GM18520 (cell line): ENCODE results near the gene LTBP3.

Experiments
- ATAC-seq: cut with Tn5 transposase; IDR thresholded peaks from one replicate; pipeline ENCODE4 v1.9.1; 2021; ENCODE audit not compliant: unreplicated experiment

LTBP3 gene

DNA sequence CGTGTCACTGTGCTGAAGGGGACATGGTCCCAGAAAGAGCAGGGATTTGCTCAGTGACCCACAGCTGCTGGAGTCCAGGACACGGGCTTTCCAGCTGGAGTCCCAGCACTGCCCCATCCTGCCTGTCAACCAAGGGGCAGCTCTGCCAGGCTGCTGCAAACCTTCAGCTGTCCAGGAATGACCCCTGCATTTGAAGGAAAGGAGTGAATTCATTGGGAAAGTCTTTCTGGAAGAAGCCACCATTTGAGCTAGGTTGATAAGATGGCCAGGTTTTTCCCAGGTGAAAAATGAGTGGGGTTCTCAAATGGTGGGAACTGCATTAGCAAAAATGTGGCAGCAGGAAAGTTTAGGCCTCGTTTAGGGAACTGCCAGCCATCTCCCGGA is 28.1 kb upstream of the LTBP3 start:
- no peak for ATAC-seq

DNA sequence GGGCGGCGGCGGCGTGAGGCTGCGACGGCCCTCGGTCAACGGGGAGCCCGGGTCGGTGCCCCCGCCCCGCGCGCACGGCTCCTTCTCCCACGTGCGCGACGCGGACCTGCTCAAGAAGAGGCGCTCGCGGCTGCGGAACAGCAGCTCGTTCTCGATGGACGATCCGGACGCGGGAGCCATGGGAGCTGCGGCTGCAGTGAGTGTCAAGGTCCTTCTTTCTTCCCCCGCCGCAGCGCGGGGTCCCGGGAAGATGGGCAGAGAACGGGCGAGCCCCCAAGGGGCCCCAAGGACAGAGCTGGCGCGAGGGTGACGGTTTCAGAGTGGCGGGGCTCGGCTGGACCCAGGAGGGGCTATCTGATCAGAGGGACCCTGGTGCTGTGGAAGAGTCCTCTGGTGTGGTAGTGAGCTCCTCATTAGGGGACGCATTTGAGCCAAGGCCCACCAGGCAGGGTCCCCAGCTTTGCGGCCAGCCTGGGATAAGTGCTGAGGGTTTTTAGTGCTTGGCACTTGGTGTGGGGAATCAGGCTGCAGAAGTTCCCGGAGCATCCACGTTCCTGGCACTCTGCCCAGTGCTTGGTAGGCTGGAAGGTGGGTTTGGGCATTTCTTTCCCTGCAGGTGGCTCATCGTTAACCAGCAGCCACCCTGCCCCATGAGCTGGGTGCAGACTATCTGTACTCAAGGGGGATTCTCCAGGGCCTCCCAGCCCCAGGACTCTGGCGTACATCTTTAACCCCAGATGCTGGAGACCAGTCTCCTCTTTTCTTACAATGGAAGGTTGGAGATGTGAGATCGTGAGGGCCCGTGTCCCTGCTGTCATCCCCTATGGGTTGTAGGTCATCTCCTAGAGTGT is 27.5 kb upstream of the LTBP3 start:
- ATAC-seq = no peak

GRCh38 chr11:65584723-65585171 is 26.6 kb upstream of the LTBP3 start:
- no peak for ATAC-seq

DNA sequence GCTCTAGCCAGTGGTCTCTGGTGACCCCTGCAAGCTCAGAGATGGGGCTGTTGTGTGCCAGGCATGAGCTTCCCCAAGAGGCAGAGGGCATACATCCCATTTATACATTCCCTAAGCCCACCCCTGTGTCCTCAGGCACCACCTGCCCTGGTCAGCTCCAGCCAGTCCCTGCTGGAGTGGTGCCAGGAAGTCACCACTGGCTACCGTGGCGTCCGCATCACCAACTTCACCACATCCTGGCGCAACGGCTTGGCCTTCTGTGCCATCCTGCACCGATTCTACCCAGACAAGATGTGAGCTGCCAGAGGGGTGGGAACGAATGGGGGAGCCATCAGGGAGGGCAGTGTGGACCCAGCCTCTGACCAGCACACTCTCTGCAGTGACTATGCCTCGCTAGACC is 25.9 kb upstream of the LTBP3 start:
- no peak for ATAC-seq

DNA sequence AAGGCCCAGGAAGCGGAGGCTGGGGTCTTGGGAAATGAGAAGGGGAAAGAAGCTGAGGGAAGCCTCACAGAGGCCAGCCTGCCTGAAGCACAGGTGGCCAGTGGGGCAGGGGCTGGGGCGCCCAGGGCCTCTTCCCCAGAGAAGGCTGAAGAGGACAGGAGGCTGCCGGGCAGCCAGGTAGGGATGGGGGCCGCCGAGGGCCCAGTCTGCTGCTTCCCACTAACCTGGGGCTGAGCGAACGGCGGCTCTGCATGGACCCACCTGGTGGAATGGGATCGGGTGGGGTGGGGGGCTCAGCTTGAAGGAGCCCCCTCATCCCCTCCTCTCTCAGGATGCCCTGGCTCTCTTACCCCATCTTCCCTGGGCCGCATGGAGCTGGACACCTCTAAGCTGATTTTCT is 25.4 kb upstream of the LTBP3 start:
- ATAC-seq = no peak

GRCh38 chr11:65581928-65582327 is 23.8 kb upstream of the LTBP3 start:
- no peak for ATAC-seq

DNA sequence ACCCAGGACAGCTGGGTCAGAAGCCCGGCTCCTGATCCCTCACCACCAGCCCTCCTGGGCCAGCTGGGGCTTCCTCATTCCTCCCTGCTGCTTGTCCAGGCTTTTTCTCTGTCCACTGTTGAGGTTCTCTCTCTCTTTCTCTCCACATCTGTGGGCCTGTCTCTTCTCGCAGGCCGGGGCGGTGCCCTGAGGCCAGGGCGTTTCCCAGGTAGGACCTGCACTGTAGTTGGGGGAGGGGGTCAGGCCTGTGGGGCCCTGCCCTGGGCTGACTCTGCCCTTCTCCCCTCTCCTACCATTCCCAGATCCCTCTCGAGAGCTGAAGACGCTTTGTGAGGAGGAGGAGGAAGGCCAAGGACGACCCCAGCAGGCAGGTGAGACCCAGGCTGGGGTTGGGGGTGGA is 22.6 kb upstream of the LTBP3 start:
- no peak for ATAC-seq

DNA sequence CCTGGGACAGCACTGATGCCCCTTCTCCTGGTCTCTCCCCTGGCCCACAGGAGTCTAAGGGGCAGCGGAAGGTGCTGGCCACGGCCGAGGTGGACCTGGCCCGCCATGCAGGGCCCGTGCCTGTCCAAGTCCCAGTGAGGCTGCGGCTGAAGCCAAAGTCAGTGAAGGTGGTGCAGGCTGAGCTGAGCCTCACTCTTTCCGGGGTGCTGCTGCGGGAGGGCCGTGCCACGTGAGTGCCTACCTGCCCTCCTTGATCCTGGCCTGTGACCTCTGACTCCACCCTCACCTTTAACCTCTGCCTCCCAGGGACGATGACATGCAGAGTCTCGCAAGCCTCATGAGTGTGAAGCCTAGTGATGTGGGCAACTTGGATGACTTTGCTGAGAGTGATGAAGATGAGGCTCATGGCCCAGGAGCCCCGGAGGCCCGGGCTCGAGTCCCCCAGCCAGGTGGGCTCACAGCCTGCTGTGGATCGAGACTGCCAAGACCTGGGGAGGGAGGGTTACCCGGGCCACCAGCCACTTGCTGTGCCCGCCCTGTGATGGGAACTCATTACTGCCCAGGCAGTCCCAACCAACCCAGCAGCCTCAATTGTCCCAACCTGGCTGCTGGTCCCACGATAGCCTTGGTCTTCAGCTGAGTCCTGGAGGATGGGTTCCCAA is 22.0 kb upstream of the LTBP3 start:
- ATAC-seq = no peak

GRCh38 chr11:65579291-65579690 is 21.1 kb upstream of the LTBP3 start:
- ATAC-seq = no peak

DNA sequence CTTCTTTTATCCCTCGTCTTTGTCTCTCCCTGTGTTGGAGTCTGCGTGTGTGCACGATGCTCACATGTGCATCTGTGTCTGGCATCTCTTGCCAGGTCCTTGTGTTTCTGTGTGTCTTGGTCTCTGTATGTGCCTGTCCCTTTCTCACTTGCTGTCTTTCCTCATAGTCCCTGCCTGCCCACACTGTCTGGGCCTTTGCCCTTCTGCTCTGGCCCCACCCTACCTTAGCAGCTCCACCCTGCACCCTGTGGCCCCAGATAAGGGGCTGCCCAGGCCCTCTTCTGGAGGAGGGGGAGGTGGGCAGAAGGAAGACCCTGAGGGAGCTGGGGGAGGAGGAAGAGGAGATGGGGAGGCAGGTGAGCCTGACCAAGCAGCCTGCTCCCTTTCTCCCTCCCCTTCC is 20.5 kb upstream of the LTBP3 start:
- no peak for ATAC-seq

DNA sequence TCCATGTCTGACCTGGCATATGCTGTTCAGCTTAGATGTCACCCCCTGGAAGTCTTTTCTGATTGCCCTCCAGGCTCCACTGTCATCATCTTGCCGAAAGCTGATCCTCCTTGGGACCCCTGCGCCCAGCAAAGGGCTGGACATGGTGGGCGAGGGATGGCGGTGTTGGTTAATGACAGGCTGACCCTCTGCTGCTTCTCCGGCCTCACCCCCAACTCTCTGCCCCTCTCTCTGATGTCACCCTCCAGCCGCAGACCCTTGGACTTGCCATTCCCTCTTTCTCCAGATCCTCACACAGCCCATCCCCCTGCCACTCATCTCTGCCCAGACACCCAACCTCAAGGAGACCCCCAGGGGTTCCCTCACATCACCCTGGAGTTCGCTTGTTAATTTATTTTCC is 20.0 kb upstream of the LTBP3 start:
- ATAC-seq = no peak

GRCh38 chr11:65577756-65578109 is 19.6 kb upstream of the LTBP3 start:
- no peak for ATAC-seq

GRCh38 chr11:65576867-65577755 is 19.0 kb upstream of the LTBP3 start:
- ATAC-seq = no peak

DNA sequence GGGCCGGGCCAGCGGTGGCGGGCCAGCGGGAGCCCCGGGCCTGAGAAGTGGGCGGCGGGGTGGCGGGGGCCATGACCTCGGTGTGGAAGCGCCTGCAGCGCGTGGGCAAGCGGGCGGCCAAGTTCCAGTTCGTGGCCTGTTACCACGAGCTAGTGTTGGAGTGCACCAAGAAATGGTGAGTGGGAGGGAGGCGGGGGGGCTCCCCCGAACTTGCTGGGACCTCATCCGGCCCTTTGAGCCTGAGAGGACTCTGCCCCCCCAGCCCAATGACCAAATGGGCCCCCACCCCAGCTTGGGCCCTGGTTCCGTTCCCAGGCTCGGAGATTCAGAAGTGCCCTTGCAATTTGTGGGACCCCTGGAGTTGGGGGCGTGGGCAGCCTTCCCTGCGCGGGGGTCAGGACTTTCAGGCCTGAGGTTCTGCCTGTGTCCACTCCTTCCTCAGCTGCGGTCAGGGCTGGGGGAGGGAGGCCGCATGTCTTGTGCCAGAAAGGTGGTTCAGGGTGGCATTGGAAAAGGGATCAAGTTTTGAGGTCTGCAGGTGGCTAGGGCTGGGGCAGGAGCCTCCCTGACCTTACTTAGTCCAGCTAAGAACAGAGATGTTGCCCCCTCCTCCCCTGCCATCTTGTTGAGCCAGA is 18.2 kb upstream of the LTBP3 start:
- no peak for ATAC-seq

- ATAC-seq = no peak
These were observed 17.5 kb upstream of the LTBP3 start, which contains the start of gene EHBP1L1 for GRCh38 chr11:65575568-65576231. Gene EHBP1L1, plus strand, starts transcription at chr11:65576053. Its CDS starts 250 bp downstream, at chr11:65576303.

DNA sequence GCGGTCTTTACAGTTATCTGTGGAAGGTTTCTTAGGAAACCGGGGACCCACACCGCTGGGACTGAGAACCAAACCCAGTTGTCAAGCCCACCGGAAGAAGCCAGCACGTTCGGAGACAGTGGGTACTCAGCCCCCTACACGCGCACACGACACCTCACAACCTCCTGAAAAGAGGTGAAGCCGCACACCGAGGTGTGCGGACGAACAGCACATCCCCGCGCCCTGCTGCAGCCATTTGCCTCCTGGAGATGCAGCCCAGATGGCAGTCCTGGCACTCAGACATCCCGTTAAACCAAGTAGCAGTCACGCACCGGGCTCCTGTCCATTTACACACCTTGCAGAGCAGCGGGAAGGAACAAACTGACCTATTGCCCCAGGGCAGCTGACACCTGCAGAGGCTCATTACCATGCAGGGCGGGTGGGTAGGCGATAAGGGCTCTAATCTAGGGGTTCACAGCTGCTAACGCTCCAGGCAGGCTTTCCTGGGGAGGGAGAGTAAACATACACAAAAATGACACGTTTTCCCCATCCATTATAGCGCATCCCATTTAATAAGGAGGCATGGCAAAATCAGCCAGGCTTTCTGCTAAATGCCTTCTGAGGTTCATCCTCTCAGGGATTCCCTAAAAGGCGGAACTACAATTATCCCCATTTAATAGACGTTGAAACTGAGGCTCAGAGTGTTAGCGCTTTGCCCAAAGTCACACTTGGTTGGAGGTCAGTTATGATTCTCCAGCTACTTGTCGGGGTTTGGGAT is 16.8 kb upstream of the LTBP3 start:
- ATAC-seq = no peak

GRCh38 chr11:65574109-65574810 is 16.1 kb upstream of the LTBP3 start:
- ATAC-seq = peak; percentile 24

DNA sequence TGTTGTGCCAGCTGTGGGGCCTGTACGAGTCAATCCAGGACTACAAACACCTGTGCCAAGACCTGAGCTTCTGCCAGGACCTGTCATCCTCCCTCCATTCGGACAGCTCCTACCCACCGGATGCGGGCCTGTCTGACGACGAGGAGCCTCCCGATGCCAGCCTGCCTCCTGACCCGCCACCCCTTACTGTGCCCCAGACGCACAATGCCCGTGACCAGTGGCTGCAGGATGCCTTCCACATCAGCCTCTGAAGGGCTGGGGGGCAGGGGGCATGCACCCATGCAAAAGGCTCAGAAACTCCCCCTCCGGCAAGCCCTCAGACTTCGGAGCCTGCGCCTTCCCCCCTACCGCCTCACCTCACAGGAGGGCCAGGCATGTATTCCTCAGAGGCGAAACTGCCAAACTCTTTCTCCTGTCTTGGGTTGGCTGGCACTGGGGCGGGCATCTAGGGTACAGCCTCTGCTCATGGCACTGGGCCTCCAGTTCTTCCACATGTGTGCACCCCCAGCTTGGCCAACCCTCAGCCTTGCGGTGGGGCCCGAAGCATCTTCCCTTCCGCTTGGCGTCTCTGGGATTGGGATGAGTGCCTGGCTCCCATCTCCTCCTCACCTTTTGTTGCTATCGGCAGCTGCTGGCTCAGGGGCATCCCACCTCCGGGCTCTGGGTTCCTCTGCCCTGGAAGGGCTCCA is 15.4 kb upstream of the LTBP3 start:
- ATAC-seq = no peak
